Brain microvascular endothelial cell (primary cell): ENCODE data around the gene ZDHHC20.

Experiments
- DNase-seq: peaks from one replicate; pipeline ENCODE4 v3.0.0-alpha.2; 2020
- H3K27ac ChIP-seq: fragments of 250-450 bp; sonication (Bioruptor Pico); 2 replicates; pipeline ENCODE4 v1.5.1; 2020; ENCODE audit warnings: mild to moderate bottlenecking, moderate library complexity
- H3K27me3 ChIP-seq: fragments of 250-450 bp; sonication (Bioruptor Pico); replicated peaks from 2 replicates; pipeline ENCODE4 v1.5.1; 2020; ENCODE audit warnings: mild to moderate bottlenecking
- H3K36me3 ChIP-seq: fragments of 250-450 bp; sonication (Bioruptor Pico); replicated peaks from 2 replicates; pipeline ENCODE4 v1.5.1; 2020; ENCODE audit warnings: mild to moderate bottlenecking
- H3K4me3 ChIP-seq: 2 replicates; pipeline ENCODE4 v1.5.1; 2011; ENCODE audit warnings: low read depth, mild to moderate bottlenecking, control low read depth, low read length, moderate library complexity
- CTCF ChIP-seq: IDR thresholded peaks from 2 replicates; pipeline ENCODE4 v1.5.1; 2011; ENCODE audit warnings: low read depth, mild to moderate bottlenecking, moderate library complexity, low read length, control low read depth, inconsistent platforms; ENCODE audit errors: missing control alignments
- in situ Hi-C: cut with HindIII; loops from 2 replicates; pipeline ENCODE4 v1.10.0; 2017; ENCODE audit warnings: low sequenced_read_pairs, low pct_ligation_motif_present

Gene ZDHHC20

GRCh38 chr13:21458813-21459701, at the start of gene ZDHHC20:
Gene ZDHHC20 (minus strand): TSS chr13:21459303. CDS start chr13:21459171, 132 bp downstream.
- no peak for TF ChIP-seq CTCF
- H3K27ac ChIP-seq: peak within 1 kb of the TSS; percentile 74
- H3K4me3 ChIP-seq: peak within 1 kb of the TSS; percentile 90
- H3K27me3 ChIP-seq: no peaks in the 10 kb centered on the region
- in situ Hi-C loops: no loop called here
- H3K36me3 ChIP-seq: no peaks in the 10 kb centered on the region
- DNase-seq: peak; percentile 63

GRCh38 chr13:21504379-21504778, 45.3 kb upstream of the ZDHHC20 start:
- in situ Hi-C loops: no loop called here
- H3K27ac ChIP-seq: no peak overlapping the region
- TF ChIP-seq CTCF: no peak
- no peak for DNase-seq
- no peak overlapping the region for H3K4me3 ChIP-seq
- H3K36me3 ChIP-seq: peaks cover 1% of the 10 kb centered on the region
- H3K27me3 ChIP-seq: no peaks in the 10 kb centered on the region

GRCh38 chr13:21501686-21502085, 42.6 kb upstream of the ZDHHC20 start:
- in situ Hi-C loops: no loop called here
- H3K36me3 ChIP-seq: no peaks in the 10 kb centered on the region
- DNase-seq: no peak
- peak; percentile 22 for TF ChIP-seq CTCF
- no peak overlapping the region for H3K27ac ChIP-seq
- no peaks in the 10 kb centered on the region for H3K27me3 ChIP-seq
- no peak overlapping the region for H3K4me3 ChIP-seq

- no peak overlapping the region for H3K4me3 ChIP-seq
- in situ Hi-C loops: no loop called here
- no peak for DNase-seq
Measured at GRCh38 chr13:21486322-21486721, 27.2 kb upstream of the ZDHHC20 start.

GRCh38 chr13:21483748-21484147, 24.6 kb upstream of the ZDHHC20 start:
- no peak overlapping the region for H3K27ac ChIP-seq
- no peak for TF ChIP-seq CTCF
- DNase-seq: no peak
- H3K4me3 ChIP-seq: no peak overlapping the region
- in situ Hi-C loops: no loop called here
- H3K36me3 ChIP-seq: no peaks in the 10 kb centered on the region
- H3K27me3 ChIP-seq: no peaks in the 10 kb centered on the region

More at GRCh38 chr13:21486322-21486721, 27.2 kb upstream of the ZDHHC20 start:
- TF ChIP-seq CTCF: no peak
- no peaks in the 10 kb centered on the region for H3K27me3 ChIP-seq
- H3K27ac ChIP-seq: no peak overlapping the region
- peaks cover 3% of the 10 kb centered on the region for H3K36me3 ChIP-seq
